BLaER1 treated with 17β-estradiol and CSF1 and Interleukin-3, amounts not matched to agents 10 nM and 100 nM (cell line): ENCODE results near the gene SPI1.
A peak's percentile ranks its signal among the peaks of the same experiment; 100 is the strongest.

Experiments used
- H3K27ac ChIP-seq, 11 experiments: shearing (Covaris generic); formaldehyde crosslinking; 2 replicates each; pipeline ENCODE4 v1.8.1; 2022
- H3K27me3 ChIP-seq, 11 experiments: shearing (Covaris generic); formaldehyde crosslinking; 2 replicates each; pipeline ENCODE4 v1.8.1; 2022
- H3K36me3 ChIP-seq, 11 experiments: shearing (Covaris generic); formaldehyde crosslinking; 2 replicates each; pipeline ENCODE4 v1.8.1; 2022
- H3K4me1 ChIP-seq, 10 experiments: shearing (Covaris generic); formaldehyde crosslinking; 2 replicates each; pipeline ENCODE4 v1.8.1; 2022
- H3K4me2 ChIP-seq, 11 experiments: shearing (Covaris generic); formaldehyde crosslinking; 2 replicates each; pipeline ENCODE4 v1.8.1; 2022
- H3K4me3 ChIP-seq, 10 experiments: shearing (Covaris generic); formaldehyde crosslinking; 2 replicates each; pipeline ENCODE4 v1.8.1; 2022
- H3K9ac ChIP-seq, 11 experiments: shearing (Covaris generic); formaldehyde crosslinking; 2 replicates each; pipeline ENCODE4 v1.8.1; 2022
- H3K9me3 ChIP-seq, 11 experiments: shearing (Covaris generic); formaldehyde crosslinking; replicated peaks in 1 of 11; 2 replicates each; pipeline ENCODE4 v1.8.1; 2022
- H4K20me1 ChIP-seq, 11 experiments: shearing (Covaris generic); formaldehyde crosslinking; 2 replicates each; pipeline ENCODE4 v1.8.1; 2022
- Cebpa-rat ChIP-seq, 11 experiments: shearing (Covaris generic); IDR thresholded peaks; 2 replicates each; pipeline ENCODE4 v1.8.1; 2022

Gene SPI1

DNA sequence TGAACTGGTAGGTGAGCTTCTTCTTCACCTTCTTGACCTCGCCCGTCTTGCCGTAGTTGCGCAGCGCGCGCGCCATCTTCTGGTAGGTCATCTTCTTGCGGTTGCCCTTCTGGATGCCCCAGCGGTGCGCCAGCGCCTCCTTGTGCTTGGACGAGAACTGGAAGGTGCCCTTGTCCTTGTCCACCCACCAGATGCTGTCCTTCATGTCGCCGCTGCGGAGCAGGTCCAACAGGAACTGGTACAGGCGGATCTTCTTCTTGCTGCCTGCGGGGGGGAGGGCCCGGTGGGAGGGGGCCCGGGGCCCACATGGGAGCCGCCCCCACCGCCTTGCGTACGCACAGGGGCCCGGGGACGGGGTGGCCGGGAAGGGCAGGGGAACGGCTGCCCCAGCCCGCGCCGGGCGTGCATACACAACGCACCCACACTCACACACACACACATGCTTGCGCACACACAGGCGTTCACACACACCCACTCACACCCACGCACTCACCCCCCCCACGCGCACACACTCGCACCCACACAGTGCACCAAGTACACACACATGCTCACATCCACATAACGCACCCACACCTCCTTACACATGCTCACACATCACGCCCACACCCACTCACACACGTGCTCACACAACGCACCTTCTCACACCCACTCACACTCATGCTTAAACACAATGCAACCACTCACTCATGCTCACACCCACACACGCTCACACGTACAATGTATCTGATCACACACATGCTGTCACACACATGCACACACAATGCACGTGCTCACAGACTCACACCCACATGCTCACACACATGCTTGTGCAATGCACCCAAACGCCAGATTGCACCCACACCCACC is 22.8 kb downstream of the SPI1 start:
- H3K4me3 ChIP-seq = no peak overlapping the region
- no peak overlapping the region for H3K4me2 ChIP-seq
- TF ChIP-seq Cebpa-rat (IDR thresholded peaks at IDR 0.05) = no peak
- peaks cover 0 to 5% (median 2%) of the 10 kb centered on the region in 11 experiments; a peak in 5 of 22 replicates for H3K9me3 ChIP-seq
- H4K20me1 ChIP-seq = peaks cover 0 to 100% (median 0%) of the 10 kb centered on the region in 11 experiments; a peak in 8 of 22 replicates
- peaks cover 26 to 70% (median 63%) of the 10 kb centered on the region in 11 experiments for H3K36me3 ChIP-seq
- H3K27ac ChIP-seq = peak overlapping the region in 1 of 11 experiments; percentile 100; a peak in 2 of 22 replicates
- peaks cover 25 to 75% (median 60%) of the 10 kb centered on the region in 10 experiments for H3K4me1 ChIP-seq
- no peaks in the 10 kb centered on the region for H3K27me3 ChIP-seq
- H3K9ac ChIP-seq = no peak overlapping the region

DNA sequence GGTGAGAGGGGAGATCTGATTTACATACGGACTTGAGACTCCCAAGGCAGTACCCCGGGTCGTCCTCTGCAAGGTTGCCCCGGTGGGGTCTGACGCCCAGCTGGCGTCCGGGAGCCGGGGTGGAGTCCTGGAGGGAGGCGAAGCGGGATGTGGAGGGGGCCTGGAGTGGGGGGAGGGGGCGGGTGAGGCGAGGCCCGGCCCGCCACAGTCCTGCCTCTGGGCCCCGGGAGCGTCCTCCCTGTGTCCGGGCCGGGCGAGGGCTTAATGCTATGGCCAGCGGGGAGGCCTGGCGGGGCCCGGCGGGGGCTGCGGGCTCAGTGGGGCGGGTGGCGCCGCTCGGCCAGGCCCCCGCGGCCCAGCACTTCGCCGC is 23.4 kb downstream of the SPI1 start:
- H3K4me2 ChIP-seq = no peak overlapping the region
- H3K9me3 ChIP-seq = no peaks in the 10 kb centered on the region
- H3K4me1 ChIP-seq = peaks cover 19 to 70% (median 55%) of the 10 kb centered on the region in 10 experiments
- no peak overlapping the region for H3K4me3 ChIP-seq
- peak overlapping the region in 3 of 11 experiments; percentile 31 to 63 (median 41); a peak in 3 of 22 replicates for H3K27ac ChIP-seq
- H4K20me1 ChIP-seq = peaks cover 0 to 96% (median 0%) of the 10 kb centered on the region in 11 experiments; a peak in 8 of 22 replicates
- H3K36me3 ChIP-seq = peaks cover 21 to 64% (median 57%) of the 10 kb centered on the region in 11 experiments
- H3K9ac ChIP-seq = no peak overlapping the region
- no peak for TF ChIP-seq Cebpa-rat (IDR thresholded peaks at IDR 0.05)
- H3K27me3 ChIP-seq = no peaks in the 10 kb centered on the region

DNA sequence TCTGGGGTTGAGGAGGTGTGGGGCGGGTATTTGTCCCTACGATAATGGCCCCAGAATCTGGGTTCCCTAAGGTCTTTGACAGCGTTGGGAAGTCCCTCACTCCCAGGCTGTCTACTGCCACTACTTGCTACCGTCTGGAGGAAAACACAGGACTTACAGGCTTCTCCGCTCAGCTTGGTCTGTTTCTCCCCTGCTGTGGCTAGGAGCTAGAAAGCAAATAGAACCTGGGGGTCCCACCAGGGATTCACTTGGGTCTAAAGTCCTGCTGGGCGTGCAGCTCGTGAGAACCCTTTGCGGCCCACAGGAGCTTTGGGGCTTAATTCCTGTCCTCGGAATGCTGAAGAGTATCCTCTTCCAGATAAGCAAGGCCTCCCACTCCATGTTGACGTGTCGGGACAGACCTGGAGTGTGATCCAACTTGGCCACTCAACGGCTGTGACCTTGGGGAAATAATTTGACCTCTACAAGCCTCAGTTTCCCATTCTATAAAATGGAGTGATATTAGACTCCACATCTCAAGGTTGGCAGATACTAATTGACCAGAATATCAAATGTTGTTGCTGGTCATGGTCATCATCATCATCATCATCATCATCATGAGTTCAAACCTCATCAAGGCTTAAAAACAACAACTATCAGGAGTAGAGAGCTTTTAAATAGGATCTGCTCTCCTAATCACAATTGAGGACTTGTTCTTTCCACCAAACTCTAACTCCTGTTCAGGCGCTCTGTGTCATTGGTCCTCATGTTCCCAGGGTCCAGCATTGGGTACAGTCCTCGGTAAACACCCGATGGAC is 24.2 kb downstream of the SPI1 start:
- no peaks in the 10 kb centered on the region for H3K27me3 ChIP-seq
- peaks cover 12 to 70% (median 52%) of the 10 kb centered on the region in 10 experiments for H3K4me1 ChIP-seq
- no peaks in the 10 kb centered on the region for H3K9me3 ChIP-seq
- H4K20me1 ChIP-seq = peaks cover 0 to 96% (median 0%) of the 10 kb centered on the region in 11 experiments; a peak in 8 of 22 replicates
- peaks cover 21 to 57% (median 53%) of the 10 kb centered on the region in 11 experiments for H3K36me3 ChIP-seq
- peak overlapping the region in 8 of 11 experiments; percentile 31 to 68 (median 60); a peak in 16 of 22 replicates for H3K27ac ChIP-seq
- no peak for TF ChIP-seq Cebpa-rat (IDR thresholded peaks at IDR 0.05)
- peak overlapping the region in 5 of 11 experiments; percentile 18 to 56 (median 23); a peak in 7 of 22 replicates for H3K9ac ChIP-seq
- H3K4me2 ChIP-seq = peak overlapping the region in 2 of 11 experiments; percentile 9 to 15; a peak in 1 of 22 replicates
- no peak overlapping the region for H3K4me3 ChIP-seq

- Histone ChIP-seq H3K27me3 (no peaks in the 10 kb centered on the region), H3K4me1 (peaks cover 0 to 58% (median 38%) of the 10 kb centered on the region in 10 experiments; a peak in 15 of 20 replicates), H3K9ac (peak within 1 kb of the TSS in 8 of 11 experiments; percentile 25 to 62 (median 45); a peak in 10 of 22 replicates), H3K4me3 (no peak within 1 kb of the TSS), H3K36me3 (peaks cover 21 to 41% (median 37%) of the 10 kb centered on the region in 11 experiments), H3K4me2 (peak within 1 kb of the TSS in 1 of 11 experiments; percentile 1; a peak in 1 of 22 replicates), H3K27ac (peak within 1 kb of the TSS in 10 of 11 experiments; percentile 16 to 68 (median 55); a peak in 19 of 22 replicates), H3K9me3 (no peaks in the 10 kb centered on the region), H4K20me1 (peaks cover 0 to 82% (median 0%) of the 10 kb centered on the region in 11 experiments; a peak in 8 of 22 replicates)
- no peak for TF ChIP-seq Cebpa-rat (IDR thresholded peaks at IDR 0.05)
Observed at GRCh38 chr11:47352556-47352955, 25.8 kb downstream of the SPI1 start, which contains the start of gene MYBPC3. TSS of gene MYBPC3 (minus strand) at chr11:47352702. CDS start at chr11:47352647, 55 bp downstream.

- Histone ChIP-seq H3K36me3 (peaks cover 14 to 30% (median 25%) of the 10 kb centered on the region in 11 experiments), H3K4me1 (peaks cover 0 to 46% (median 35%) of the 10 kb centered on the region in 10 experiments; a peak in 15 of 20 replicates), H3K9me3 (no peaks in the 10 kb centered on the region), H3K9ac (peak overlapping the region in 8 of 11 experiments; percentile 25 to 62 (median 47); a peak in 13 of 22 replicates), H4K20me1 (peaks cover 0 to 71% (median 0%) of the 10 kb centered on the region in 11 experiments; a peak in 8 of 22 replicates), H3K4me3 (no peak overlapping the region), H3K27me3 (no peaks in the 10 kb centered on the region), H3K4me2 (peak overlapping the region in 4 of 11 experiments; percentile 1 to 17 (median 15); a peak in 2 of 22 replicates), H3K27ac (peak overlapping the region in 10 of 11 experiments; percentile 16 to 67 (median 54); a peak in 19 of 22 replicates)
- TF ChIP-seq Cebpa-rat (IDR thresholded peaks at IDR 0.05) = no peak
Observed at GRCh38 chr11:47351156-47352126, 26.9 kb downstream of the SPI1 start.

GRCh38 chr11:47350315-47350714 is 28.0 kb downstream of the SPI1 start:
- no peaks in the 10 kb centered on the region for H3K27me3 ChIP-seq
- no peak for TF ChIP-seq Cebpa-rat (IDR thresholded peaks at IDR 0.05)

GRCh38 chr11:47349521-47350095 is 28.7 kb downstream of the SPI1 start:
- peaks cover 0 to 53% (median 0%) of the 10 kb centered on the region in 11 experiments; a peak in 8 of 22 replicates for H4K20me1 ChIP-seq
- peaks cover 0 to 42% (median 35%) of the 10 kb centered on the region in 10 experiments; a peak in 15 of 20 replicates for H3K4me1 ChIP-seq
- H3K9me3 ChIP-seq = no peaks in the 10 kb centered on the region
- TF ChIP-seq Cebpa-rat (IDR thresholded peaks at IDR 0.05) = no peak
- peak overlapping the region in 1 of 11 experiments; percentile 4; a peak in 1 of 22 replicates for H3K4me2 ChIP-seq
- no peak overlapping the region for H3K4me3 ChIP-seq
- H3K27me3 ChIP-seq = no peaks in the 10 kb centered on the region
- H3K9ac ChIP-seq = peak overlapping the region in 5 of 11 experiments; percentile 38 to 50 (median 39); a peak in 5 of 22 replicates
- H3K36me3 ChIP-seq = peaks cover 3 to 12% (median 8%) of the 10 kb centered on the region in 11 experiments; a peak in 18 of 22 replicates
- peak overlapping the region in 8 of 11 experiments; percentile 34 to 71 (median 56); a peak in 14 of 22 replicates for H3K27ac ChIP-seq

More at GRCh38 chr11:47350315-47350714, 28.0 kb downstream of the SPI1 start:
- peak overlapping the region in 9 of 11 experiments; percentile 26 to 67 (median 57); a peak in 15 of 22 replicates for H3K27ac ChIP-seq
- peaks cover 0 to 42% (median 35%) of the 10 kb centered on the region in 10 experiments; a peak in 15 of 20 replicates for H3K4me1 ChIP-seq
- peak overlapping the region in 2 of 11 experiments; percentile 15 to 17; a peak in 1 of 22 replicates for H3K4me2 ChIP-seq
- peaks cover 5 to 18% (median 14%) of the 10 kb centered on the region in 11 experiments; a peak in 21 of 22 replicates for H3K36me3 ChIP-seq
- H4K20me1 ChIP-seq = peaks cover 0 to 60% (median 0%) of the 10 kb centered on the region in 11 experiments; a peak in 8 of 22 replicates
- H3K9ac ChIP-seq = peak overlapping the region in 7 of 11 experiments; percentile 1 to 62 (median 46); a peak in 6 of 22 replicates
- no peak overlapping the region for H3K4me3 ChIP-seq
- H3K9me3 ChIP-seq = no peaks in the 10 kb centered on the region
